K562 (cell line): ENCODE results near the gene TRIP12. TPM values are rescaled to one million over a fixed set of nuclear protein-coding genes. Genes with fewer than 3 reads are reported as not detected.

ENCODE experiments used
- ATAC-seq: fragments of 200-7000 bp; cut with Tn5 transposase; 3 replicates; pipeline ENCODE4 v1.9.1; 2020; ENCODE audit warnings: moderate library complexity
- BruUV-seq: library from RNA; stranded (reverse); fragments of 400-500 nt; replicated peaks from 2 replicates; lab custom pipeline; 2021; lab: Mats Ljungman, UMichigan
- CTCF ChIA-PET: fragments of 300-600 bp; formaldehyde crosslinking; extraction: SDS; loops from one replicate; lab custom pipeline; 2021; ENCODE audit warnings: low intra/inter-chr PET ratio; lab: Yijun Ruan, JAX
- POLR2A ChIA-PET: fragments of 300-600, 350-650 bp; sonication (Branson Sonifier 250); formaldehyde crosslinking; extraction: SDS; loops from one replicate; lab custom pipeline; 2021; ENCODE audit warnings: antibody characterized with exemption, inconsistent platforms; lab: Yijun Ruan, JAX
- DNase-seq, 4 experiments: peaks; one replicate each; pipeline versions ENCODE4 v3.0.0 to v3.0.0-alpha.2; 2011 to 2018; ENCODE audit warnings: low spot score in 3 of 4, mixed read lengths in 3 of 4; ENCODE audit errors: extremely low read depth in 1 of 4
- FAIRE-seq: peaks from 2 replicates; lab custom pipeline; 2011; peaks lifted over from hg19 to GRCh38; lab: Jason Lieb, UNC
- H2AFZ ChIP-seq: 2 replicates; pipeline ENCODE4 v1.6.0; 2011; ENCODE audit warnings: low read depth, low read length, control low read depth, inconsistent platforms
- H3K27ac ChIP-seq: fragments of 200-600 bp; 3 replicates; pipeline ENCODE4 v1.8.0; 2011; ENCODE audit warnings: low read depth, mild to moderate bottlenecking, control low read depth, inconsistent platforms, low read length, moderate library complexity, mixed read lengths; ENCODE audit errors: extremely low read depth
- H3K27me3 ChIP-seq, 2 experiments: fragments of 300-600 bp in 1 of 2; 2 replicates in 1 of 2; 3 replicates in 1 of 2; pipeline versions ENCODE4 v1.6.0 to v1.8.0; 2011; ENCODE audit warnings: inconsistent platforms in 2 of 2, low read length in 2 of 2, mild to moderate bottlenecking in 1 of 2, mixed read lengths in 1 of 2, moderate library complexity in 1 of 2; ENCODE audit not compliant: control insufficient read depth in 2 of 2, insufficient read depth in 2 of 2
- H3K36me3 ChIP-seq: fragments of 300-600 bp; 3 replicates; pipeline ENCODE4 v1.8.0; 2011; ENCODE audit warnings: mild to moderate bottlenecking, low read length, inconsistent platforms; ENCODE audit not compliant: control insufficient read depth, insufficient read depth
- H3K4me1 ChIP-seq, 2 experiments: fragments of 200-600 bp in 1 of 2; replicated peaks in 1 of 2; 2 replicates in 1 of 2; 3 replicates in 1 of 2; pipeline versions ENCODE4 v1.5.1 to v1.8.0; 2011; ENCODE audit warnings: inconsistent platforms in 2 of 2, low read length in 2 of 2, mild to moderate bottlenecking in 1 of 2, mixed read lengths in 1 of 2, moderate library complexity in 1 of 2; ENCODE audit not compliant: control insufficient read depth in 2 of 2, insufficient read depth in 2 of 2
- H3K4me2 ChIP-seq: 2 replicates; pipeline ENCODE4 v1.6.1; 2011; ENCODE audit warnings: low read length, control low read depth, inconsistent platforms, mixed read lengths; ENCODE audit not compliant: insufficient read depth
- H3K4me3 ChIP-seq: fragments of 200-600 bp; sonication (generic), shearing (Covaris generic); 2 replicates; pipeline ENCODE4 v1.5.1; 2016; ENCODE audit warnings: control low read depth, inconsistent platforms
- H3K79me2 ChIP-seq: fragments of 200-600 bp; 3 replicates; pipeline ENCODE4 v1.8.0; 2011; ENCODE audit warnings: low read length, inconsistent platforms; ENCODE audit not compliant: control insufficient read depth, insufficient read depth
- H3K9ac ChIP-seq, 2 experiments: 2 replicates each; pipeline versions ENCODE4 v1.6.0 to v1.6.1; 2011; ENCODE audit warnings: low read depth in 2 of 2, low read length in 2 of 2, control low read depth in 1 of 2, inconsistent platforms in 1 of 2, mild to moderate bottlenecking in 1 of 2, mixed read lengths in 1 of 2; ENCODE audit not compliant: insufficient read depth in 1 of 2
- H3K9me1 ChIP-seq: one replicate; pipeline ENCODE4 v1.6.0; 2011; ENCODE audit warnings: inconsistent platforms, mild to moderate bottlenecking, low read length, moderate library complexity; ENCODE audit not compliant: control insufficient read depth, insufficient read depth
- H3K9me3 ChIP-seq: replicated peaks from 2 replicates; pipeline ENCODE4 v1.5.1; 2011; ENCODE audit warnings: low read depth, low read length, inconsistent platforms; ENCODE audit not compliant: control insufficient read depth, insufficient read depth
- H4K20me1 ChIP-seq: replicated peaks from 2 replicates; pipeline ENCODE4 v1.6.1; 2011; ENCODE audit warnings: low read length, inconsistent platforms, mixed read lengths; ENCODE audit not compliant: control insufficient read depth, insufficient read depth
- CREB3 ChIP-seq: fragments of 450-650 bp; conservative IDR thresholded peaks from 2 replicates; pipeline ENCODE4 v1.6.1; 2016; ENCODE audit warnings: missing genetic modification characterization, low read depth, mild to moderate bottlenecking, missing compliant biosample characterization, moderate library complexity
- ESRRA ChIP-seq: fragments of 450-650 bp; IDR thresholded peaks from 2 replicates; pipeline ENCODE4 v1.6.1; 2014; ENCODE audit warnings: low read depth, mild to moderate bottlenecking, moderate library complexity, borderline replicate concordance
- ETV1 ChIP-seq: fragments of 450-650 bp; conservative IDR thresholded peaks from 2 replicates; pipeline ENCODE4 v1.6.1; 2016; ENCODE audit warnings: missing genetic modification characterization, control low read depth, low read depth, missing compliant biosample characterization
- GTF2E2 ChIP-seq: fragments of 200-800 bp; sonication (Bioruptor generic); IDR thresholded peaks from 2 replicates; pipeline ENCODE4 v1.6.1; 2016; ENCODE audit warnings: missing genetic modification characterization, missing compliant biosample characterization
- IFI16 ChIP-seq: fragments of 250-450 bp; sonication (Bioruptor Pico); IDR thresholded peaks from 2 replicates; pipeline ENCODE4 v2.1.2; 2022; ENCODE audit warnings: mild to moderate bottlenecking, inconsistent platforms
- JUN ChIP-seq, 2 experiments: sonication (generic) in 1 of 2; formaldehyde crosslinking in 1 of 2; IDR thresholded peaks; 2 replicates each; pipeline versions ENCODE4 v1.6.1 to v1.8.0; 2012 to 2022; ENCODE audit warnings: borderline replicate concordance in 2 of 2, mild to moderate bottlenecking in 2 of 2, improper control_type of control experiment in 1 of 2, low read depth in 1 of 2, low read length in 1 of 2, missing genetic modification reagents in 1 of 2
- KAT7 ChIP-seq: sonication (generic); formaldehyde crosslinking; IDR thresholded peaks from 2 replicates; pipeline ENCODE4 v1.8.0; 2022; ENCODE audit warnings: missing genetic modification reagents, mild to moderate bottlenecking, borderline replicate concordance
- NONO ChIP-seq, 2 experiments: fragments of 200-400 bp in 1 of 2; fragments of 450-650 bp in 1 of 2; formaldehyde crosslinking in 1 of 2; IDR thresholded peaks; 2 replicates each; pipeline ENCODE4 v1.6.1; 2017; ENCODE audit warnings: low read depth in 2 of 2, mild to moderate bottlenecking in 2 of 2, moderate library complexity in 2 of 2, low read length in 1 of 2
- RBM22 ChIP-seq: fragments of 200-400 bp; formaldehyde crosslinking; IDR thresholded peaks from 2 replicates; pipeline ENCODE4 v1.6.1; 2018; ENCODE audit warnings: low read length, low read depth; ENCODE audit not compliant: poor library complexity, severe bottlenecking
- RHOXF2B ChIP-seq: fragments of 250-450 bp; sonication (Bioruptor Pico); conservative IDR thresholded peaks from 2 replicates; pipeline ENCODE4 v1.5.1; 2021
- ZBTB1 ChIP-seq: sonication (generic); formaldehyde crosslinking; IDR thresholded peaks from 2 replicates; pipeline ENCODE4 v1.8.1; 2023; ENCODE audit warnings: missing genetic modification reagents, low read depth, mild to moderate bottlenecking, borderline replicate concordance
- ZBTB2 ChIP-seq: fragments of 450-650 bp; IDR thresholded peaks from 2 replicates; pipeline ENCODE4 v1.6.1; 2016; ENCODE audit warnings: antibody characterized with exemption
- ZBTB33 ChIP-seq: sonication (generic); formaldehyde crosslinking; IDR thresholded peaks from 2 replicates; pipeline ENCODE4 v1.8.1; 2023; ENCODE audit warnings: mild to moderate bottlenecking, missing genetic modification reagents
- ZNF134 ChIP-seq: fragments of 250-450 bp; sonication (Bioruptor Pico); conservative IDR thresholded peaks from 2 replicates; pipeline ENCODE4 v1.4.0; 2020
- ZNF146 ChIP-seq: IDR thresholded peaks from one replicate; pipeline ENCODE4 v1.6.1; 2018; ENCODE audit warnings: missing compliant biosample characterization; ENCODE audit not compliant: unreplicated experiment
- ZNF589 ChIP-seq: fragments of 200-800 bp; sonication (Bioruptor generic); IDR thresholded peaks from 2 replicates; pipeline ENCODE4 v1.6.1; 2016; ENCODE audit warnings: low read depth, missing genetic modification characterization, missing compliant biosample characterization
- ZNF778 ChIP-seq: fragments of 450-650 bp; formaldehyde crosslinking; IDR thresholded peaks from 2 replicates; pipeline ENCODE4 v1.4.0; 2020; ENCODE audit warnings: mild to moderate bottlenecking, moderate library complexity
- WGBS: fragments of 100-300 bp; shearing (Covaris generic); methylation state at CpG from one replicate; pipeline ENCODE4 v1.1.6; 2016; ENCODE audit warnings: low coverage, mixed read lengths; ENCODE audit not compliant: insufficient coverage; ENCODE audit errors: missing lambda C conversion rate; 5-methylcytosine and 5-hydroxymethylcytosine counted together
- in situ Hi-C: fragments of 300-500 bp; cut with MboI; formaldehyde crosslinking; loops from 4 replicates; pipeline ENCODE4 v1.15.0; 2018; ENCODE audit warnings: inconsistent platforms, mixed read lengths
- intact Hi-C: fragments of 100-400 bp; cut with micrococcal nuclease; formaldehyde crosslinking; loops from 2 replicates; pipeline ENCODE4 v1.14.2; 2022
- polyA plus RNA-seq, 8 experiments: library from polyadenylated mRNA; depleted of rRNA in 4 of 8; stranded (reverse) in 5 of 8; unstranded in 3 of 8; fragments of >200 nt; fragmentation: Nextera tagmentation in 2 of 8; fragmentation: Illumina TruSeq in 1 of 8; extraction: Ambion mirVana in 2 of 8; extraction: Trizol in 1 of 8; gene quantifications; 2 replicates each; pipeline versions ENCODE4 v1.2.1 to v1.2.3, GENCODE V29; 2011 to 2014; ENCODE audit warnings: inconsistent platforms in 1 of 8, missing spikeins in 1 of 8
- total RNA-seq, 7 experiments: library from RNA; depleted of rRNA in 6 of 7; stranded (reverse); fragments of >200 nt in 6 of 7; fragmentation: Illumina TruSeq in 2 of 7; extraction: Trizol in 2 of 7; gene quantifications; 2 replicates each; pipeline versions ENCODE4 v1.2.1 to v1.2.3, GENCODE V29; 2011 to 2021; ENCODE audit warnings: low replicate concordance in 1 of 7

Gene TRIP12
- total and polyA plus RNA-seq, 9 of the 15 experiments (the other 6 are each of a cell fraction or from before 2014, with no cell fraction given): 15.2 to 131 (median 80.1) TPM

- H3K79me2 ChIP-seq: peaks cover 64% of the 10 kb centered on the region
- no peaks in the 10 kb centered on the region for H4K20me1 ChIP-seq
- H3K4me2 ChIP-seq: no peak overlapping the region
- ChIA-PET POLR2A (no interaction called here), CTCF (no interaction called here)
- FAIRE-seq (no peak), DNase-seq (no peak), ATAC-seq (no peak)
- no peak overlapping the region for H3K4me3 ChIP-seq
- intact Hi-C loops: no loop called here
- 92% methylated on average over 2 of the region's 2 CpGs for WGBS
- H3K27ac ChIP-seq: no peak overlapping the region
- no peaks in the 10 kb centered on the region for H3K4me1 ChIP-seq
- H3K9ac ChIP-seq: no peak overlapping the region
- peaks cover 31% of the 10 kb centered on the region for H3K36me3 ChIP-seq
- no TSS peak for BruUV-seq
- H3K9me1 ChIP-seq: no peaks in the 10 kb centered on the region
- H3K9me3 ChIP-seq: no peaks in the 10 kb centered on the region
- in situ Hi-C loops: no loop called here
- no peaks in the 10 kb centered on the region for H3K27me3 ChIP-seq
- H2AFZ ChIP-seq: no peak overlapping the region
- TF ChIP-seq ETV1 (tag): no peak
- no peak for TF ChIP-seq KAT7 (CRISPR knock-in tag)
- TF ChIP-seq GTF2E2: no peak
- no peak for TF ChIP-seq IFI16 (CRISPR knock-in tag)
- no peak for TF ChIP-seq ZNF134 (CRISPR knock-in tag)
- no peak for TF ChIP-seq RBM22
- no peak for TF ChIP-seq ZBTB1 (CRISPR knock-in tag)
- no peak for TF ChIP-seq ZBTB33
- no peak for TF ChIP-seq ZBTB2
- no peak for TF ChIP-seq JUN (IDR thresholded peaks at IDR 0.05; ENCODE audit: borderline replicate concordance, low read depth, low read length)
- no peak for TF ChIP-seq JUN (CRISPR knock-in tag; IDR thresholded peaks at IDR 0.05; ENCODE audit: borderline replicate concordance)
- no peak for TF ChIP-seq RHOXF2B (CRISPR knock-in tag)
- TF ChIP-seq ZNF146 (CRISPR knock-in tag): no peak
- TF ChIP-seq CREB3 (tag): no peak
- no peak for TF ChIP-seq ZNF589 (CRISPR knock-in tag)
- no peak for TF ChIP-seq ZNF778
- TF ChIP-seq ESRRA: no peak
- no peak for TF ChIP-seq NONO (IDR thresholded peaks at IDR 0.05; ENCODE audit: low read depth in 2 of 2, low read length in 1 of 2)
Measured at GRCh38 chr2:229882583-229882982, 39.2 kb downstream of the TRIP12 start.
